HFF-Myc (cell line): Measurements from ENCODE around the gene SLTM.

Experiments
- DNase-seq: peaks from one replicate; pipeline ENCODE4 v3.0.0-alpha.2; 2011; ENCODE audit warnings: low read depth; ENCODE audit errors: extremely low read depth
- H3K4me3 ChIP-seq: replicated peaks from 2 replicates; pipeline ENCODE4 v1.5.1; 2011; ENCODE audit warnings: low read depth, mild to moderate bottlenecking, control low read depth, low read length
- CTCF ChIP-seq: IDR thresholded peaks from 2 replicates; pipeline ENCODE4 v1.5.1; 2012; ENCODE audit warnings: mild to moderate bottlenecking, low read depth, low read length, control low read depth; ENCODE audit errors: missing control alignments

The SLTM gene

DNA sequence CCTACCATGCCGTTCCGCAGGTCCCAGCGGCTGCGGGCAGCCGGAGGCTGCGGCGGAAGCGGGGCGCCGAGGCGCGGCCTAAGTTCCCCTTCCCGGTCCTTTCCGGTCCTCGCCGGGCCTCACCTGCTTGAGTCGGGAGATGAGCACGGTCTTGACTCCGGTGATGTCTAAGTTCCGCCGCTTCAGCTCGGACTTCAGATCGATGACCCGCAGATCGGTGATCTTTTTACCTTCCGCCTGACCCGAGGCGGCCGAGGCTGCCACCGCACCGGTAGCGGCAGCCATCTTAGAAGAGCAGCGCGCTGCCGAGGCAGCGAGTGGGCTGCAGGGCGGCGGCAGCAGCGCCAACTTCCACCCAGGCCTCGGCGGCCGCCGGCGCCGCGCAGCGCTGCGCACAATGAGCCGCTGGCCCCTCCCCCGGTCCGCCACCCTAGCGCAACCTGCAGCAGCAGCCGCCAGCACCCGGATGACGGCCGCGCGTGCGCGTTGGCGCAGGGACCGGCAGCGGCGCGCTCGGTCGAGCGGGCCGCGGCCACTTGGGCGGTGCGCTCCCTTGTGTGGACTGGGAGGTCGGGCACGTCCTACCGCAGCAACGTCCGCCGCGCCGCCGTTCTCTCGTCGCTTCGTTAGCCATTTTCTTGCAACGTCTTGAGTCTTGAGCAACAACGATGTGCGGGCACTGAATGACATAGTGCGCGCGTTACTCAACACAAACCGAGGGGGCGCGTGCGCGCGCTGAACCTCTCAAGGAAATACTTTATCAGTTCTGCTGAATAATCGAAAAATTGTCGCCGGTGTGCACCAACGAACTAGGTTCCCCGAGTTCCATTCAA is at the start of gene SLTM:
SLTM (minus strand) TSS at position 399 of the 833 bp plus-strand sequence; CDS start at position 285, 114 bp downstream.
- peak within 1 kb of the TSS; percentile 64 for H3K4me3 ChIP-seq
- no peak for TF ChIP-seq CTCF
- DNase-seq = peak; percentile 69

GRCh38 chr15:58983261-58983660 is 49.8 kb upstream of the SLTM start:
- TF ChIP-seq CTCF = no peak
- DNase-seq = no peak
- H3K4me3 ChIP-seq = no peak overlapping the region

- no peak for DNase-seq
- H3K4me3 ChIP-seq = no peak overlapping the region
- no peak for TF ChIP-seq CTCF
Observed at GRCh38 chr15:58981808-58982475, 48.5 kb upstream of the SLTM start.

GRCh38 chr15:58980351-58980939 is 47.0 kb upstream of the SLTM start:
- no peak overlapping the region for H3K4me3 ChIP-seq
- DNase-seq = no peak
- TF ChIP-seq CTCF = no peak

GRCh38 chr15:58977887-58978286 is 44.4 kb upstream of the SLTM start:
- DNase-seq = no peak
- TF ChIP-seq CTCF = no peak
- H3K4me3 ChIP-seq = no peak overlapping the region

DNA sequence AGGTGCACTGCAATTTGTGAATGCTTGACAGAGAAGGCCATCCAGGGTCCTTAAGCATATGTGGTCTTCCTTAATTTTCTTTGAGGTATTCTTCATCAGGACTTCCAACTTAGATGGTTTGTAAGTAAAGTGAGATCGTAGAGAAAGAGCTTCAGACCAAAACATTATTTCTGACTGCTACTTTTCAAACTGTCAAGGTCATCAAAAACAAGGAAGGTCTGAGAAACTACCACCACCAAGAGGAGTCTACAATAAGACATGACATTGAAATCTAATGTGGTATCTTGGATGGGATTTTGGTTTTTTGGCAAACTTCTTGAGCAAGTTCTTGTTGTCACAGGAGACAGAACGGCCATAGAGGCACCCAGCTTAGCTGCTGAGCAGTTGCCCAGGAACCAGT is 34.0 kb upstream of the SLTM start:
- DNase-seq = no peak
- no peak for TF ChIP-seq CTCF
- H3K4me3 ChIP-seq = no peak overlapping the region
